Lower lobe of right lung (tissue), 2 donors: Measurements from ENCODE around the gene PCSK5. TPM values are rescaled to one million over a fixed set of nuclear protein-coding genes. Genes with fewer than 3 reads are reported as not detected.

Experiments
- ATAC-seq, 2 donors: fragments of 200-7000 bp; cut with Tn5 transposase; one replicate each; pipeline ENCODE4 v1.9.1; 2020 to 2022; ENCODE audit warnings: mild to moderate bottlenecking in 2 of 2, moderate library complexity in 2 of 2
- DNase-seq: peaks from one replicate; pipeline ENCODE4 v3.0.0-alpha.2; 2020
- H3K27ac ChIP-seq: fragments of 200-600 bp; one replicate; pipeline ENCODE4 v1.8.0; 2022
- H3K27me3 ChIP-seq: fragments of 200-600 bp; one replicate; pipeline ENCODE4 v1.8.0; 2022; ENCODE audit warnings: low read depth
- H3K36me3 ChIP-seq: fragments of 200-600 bp; one replicate; pipeline ENCODE4 v1.8.0; 2022; ENCODE audit warnings: mild to moderate bottlenecking
- H3K4me1 ChIP-seq: fragments of 200-600 bp; one replicate; pipeline ENCODE4 v1.8.0; 2022
- H3K4me3 ChIP-seq: fragments of 200-600 bp; one replicate; pipeline ENCODE4 v1.8.0; 2022; ENCODE audit warnings: mild to moderate bottlenecking
- H3K9me3 ChIP-seq: fragments of 200-600 bp; one replicate; pipeline ENCODE4 v1.8.0; 2022
- intact Hi-C: fragments of 100-400 bp; cut with DNase I; formaldehyde crosslinking; loops from one replicate; pipeline ENCODE4 v1.11.0; 2022
- total RNA-seq: library from RNA; stranded (reverse); fragmentation: NEBNext Ultra II Directional; extraction: Animal tissue kit (Norgen Biotek cat#: 25700); gene quantifications from one replicate; pipeline ENCODE4 v1.2.1, GENCODE V29; 2021
- TF ChIP-seq, protein P1 (sequence below): fragments of 200-600 bp; IDR thresholded peaks from one replicate; pipeline ENCODE4 v1.8.0; 2022; ENCODE audit warnings: antibody characterized with exemption, mild to moderate bottlenecking
- donor health status: DM: no; HTN: yes; CAD: no; lungs with severe emphysema.

The PCSK5 gene
- total RNA-seq, 1 donor from 2014 or later: 18.1 TPM

- no peaks in the 10 kb centered on the region for H3K27me3 ChIP-seq
- intact Hi-C loops: no loop called here
- no peak overlapping the region for H3K27ac ChIP-seq
- TF ChIP-seq, protein P1, sequence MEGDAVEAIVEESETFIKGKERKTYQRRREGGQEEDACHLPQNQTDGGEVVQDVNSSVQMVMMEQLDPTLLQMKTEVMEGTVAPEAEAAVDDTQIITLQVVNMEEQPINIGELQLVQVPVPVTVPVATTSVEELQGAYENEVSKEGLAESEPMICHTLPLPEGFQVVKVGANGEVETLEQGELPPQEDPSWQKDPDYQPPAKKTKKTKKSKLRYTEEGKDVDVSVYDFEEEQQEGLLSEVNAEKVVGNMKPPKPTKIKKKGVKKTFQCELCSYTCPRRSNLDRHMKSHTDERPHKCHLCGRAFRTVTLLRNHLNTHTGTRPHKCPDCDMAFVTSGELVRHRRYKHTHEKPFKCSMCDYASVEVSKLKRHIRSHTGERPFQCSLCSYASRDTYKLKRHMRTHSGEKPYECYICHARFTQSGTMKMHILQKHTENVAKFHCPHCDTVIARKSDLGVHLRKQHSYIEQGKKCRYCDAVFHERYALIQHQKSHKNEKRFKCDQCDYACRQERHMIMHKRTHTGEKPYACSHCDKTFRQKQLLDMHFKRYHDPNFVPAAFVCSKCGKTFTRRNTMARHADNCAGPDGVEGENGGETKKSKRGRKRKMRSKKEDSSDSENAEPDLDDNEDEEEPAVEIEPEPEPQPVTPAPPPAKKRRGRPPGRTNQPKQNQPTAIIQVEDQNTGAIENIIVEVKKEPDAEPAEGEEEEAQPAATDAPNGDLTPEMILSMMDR: no peak
- H3K4me1 ChIP-seq: no peaks in the 10 kb centered on the region
- DNase-seq: no peak
- no peaks in the 10 kb centered on the region for H3K9me3 ChIP-seq
- H3K36me3 ChIP-seq: no peaks in the 10 kb centered on the region
- no peak for ATAC-seq
- no peak overlapping the region for H3K4me3 ChIP-seq
Observed at GRCh38 chr9:76333964-76334363, 443.5 kb downstream of the PCSK5 start.

- no peak for DNase-seq
- no peak for ATAC-seq
- H3K27me3 ChIP-seq: no peaks in the 10 kb centered on the region
- H3K9me3 ChIP-seq: no peaks in the 10 kb centered on the region
- H3K27ac ChIP-seq: no peak overlapping the region
- H3K36me3 ChIP-seq: no peaks in the 10 kb centered on the region
- H3K4me1 ChIP-seq: no peaks in the 10 kb centered on the region
- H3K4me3 ChIP-seq: no peak overlapping the region
- intact Hi-C loops: no loop called here
- TF ChIP-seq, protein P1: no peak
Observed at GRCh38 chr9:76336027-76336426, 445.6 kb downstream of the PCSK5 start.

- Histone ChIP-seq H3K36me3 (no peaks in the 10 kb centered on the region), H3K9me3 (no peaks in the 10 kb centered on the region), H3K4me3 (no peak overlapping the region), H3K27ac (no peak overlapping the region), H3K4me1 (no peaks in the 10 kb centered on the region), H3K27me3 (no peaks in the 10 kb centered on the region)
- intact Hi-C loops: no loop called here
- TF ChIP-seq, protein P1: no peak
- ATAC-seq (no peak), DNase-seq (no peak)
Observed at GRCh38 chr9:76338418-76338817, 447.9 kb downstream of the PCSK5 start.

DNA sequence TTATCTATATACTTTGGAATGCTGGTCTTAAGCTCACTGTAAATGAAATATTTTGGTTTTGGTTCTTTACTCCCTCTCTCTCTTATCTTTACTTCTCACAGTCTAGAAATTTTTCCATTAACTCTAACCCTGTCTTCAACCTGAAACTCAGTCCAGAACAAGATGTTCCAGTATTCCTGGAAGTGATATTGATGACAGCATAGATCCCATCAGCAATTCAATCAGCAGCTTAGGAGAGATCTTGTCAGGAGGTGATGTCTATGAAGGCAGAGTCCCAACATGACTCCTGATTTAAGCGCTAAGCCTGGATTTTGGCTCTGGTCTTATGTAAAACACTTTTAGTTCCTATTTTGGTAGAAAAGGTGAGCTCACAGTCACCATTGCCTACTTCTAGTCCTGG, 451.1 kb downstream of the PCSK5 start:
- Histone ChIP-seq H3K4me1 (no peaks in the 10 kb centered on the region), H3K36me3 (no peaks in the 10 kb centered on the region), H3K27me3 (no peaks in the 10 kb centered on the region), H3K9me3 (no peaks in the 10 kb centered on the region), H3K4me3 (no peak overlapping the region), H3K27ac (no peak overlapping the region)
- DNase-seq (no peak), ATAC-seq (no peak)
- intact Hi-C loops: no loop called here
- TF ChIP-seq, protein P1: no peak

GRCh38 chr9:76342201-76342600, 451.7 kb downstream of the PCSK5 start:
- Histone ChIP-seq H3K27me3 (no peaks in the 10 kb centered on the region), H3K9me3 (no peaks in the 10 kb centered on the region), H3K4me3 (no peak overlapping the region), H3K27ac (no peak overlapping the region), H3K36me3 (no peaks in the 10 kb centered on the region), H3K4me1 (no peaks in the 10 kb centered on the region)
- TF ChIP-seq, protein P1: no peak
- ATAC-seq: no peak
- no peak for DNase-seq
- intact Hi-C loops: no loop called here

- intact Hi-C loops: no loop called here
- Histone ChIP-seq H3K27ac (no peak overlapping the region), H3K27me3 (no peaks in the 10 kb centered on the region), H3K4me3 (no peak overlapping the region), H3K36me3 (no peaks in the 10 kb centered on the region), H3K9me3 (no peaks in the 10 kb centered on the region), H3K4me1 (no peaks in the 10 kb centered on the region)
- ATAC-seq (no peak), DNase-seq (no peak)
- TF ChIP-seq, protein P1: no peak
Observed at GRCh38 chr9:76342858-76343257, 452.4 kb downstream of the PCSK5 start.
